H1 (cell line): Measurements from ENCODE around the gene FAM50B.

Experiments used
- CEBPB ChIP-seq: IDR thresholded peaks from 2 replicates; pipeline ENCODE4 v1.6.1; 2012; ENCODE audit warnings: low read depth, low read length
- CREB1 ChIP-seq: IDR thresholded peaks from 2 replicates; pipeline ENCODE4 v1.6.1; 2012; ENCODE audit warnings: inconsistent platforms
- CTCF ChIP-seq, 3 experiments: IDR thresholded peaks; 1 replicate in 2 of 3; 2 replicates in 1 of 3; pipeline versions ENCODE4 v1.5.1 to v1.6.1; 2011; ENCODE audit warnings: low read length in 3 of 3, mild to moderate bottlenecking in 3 of 3, inconsistent platforms in 2 of 3, low read depth in 1 of 3, moderate library complexity in 1 of 3; ENCODE audit not compliant: insufficient read depth in 1 of 3; ENCODE audit errors: control extremely low read depth in 1 of 3
- EZH2 ChIP-seq: fragments of 200-600 bp; sonication (generic); IDR thresholded peaks from 2 replicates; pipeline ENCODE4 v1.7.1; 2012; ENCODE audit warnings: low read depth, mild to moderate bottlenecking, moderate library complexity, low read length, inconsistent platforms; ENCODE audit not compliant: severe bottlenecking
- HDAC2 ChIP-seq, 2 experiments: fragments of 300-600 bp in 1 of 2; sonication (generic) in 1 of 2; IDR thresholded peaks; 2 replicates each; pipeline ENCODE4 v1.6.1; 2011 to 2012; ENCODE audit warnings: low read depth in 2 of 2, low read length in 2 of 2, mild to moderate bottlenecking in 2 of 2, moderate library complexity in 2 of 2, borderline replicate concordance in 1 of 2, inconsistent platforms in 1 of 2
- SUZ12 ChIP-seq: fragments of 200-600 bp; sonication (generic); IDR thresholded peaks from 2 replicates; pipeline ENCODE4 v1.6.1; 2012; ENCODE audit warnings: mild to moderate bottlenecking, inconsistent platforms, low read length, moderate library complexity, mixed read lengths
- TAF1 ChIP-seq: IDR thresholded peaks from 2 replicates; pipeline ENCODE4 v1.6.1; 2011; ENCODE audit warnings: mild to moderate bottlenecking, low read depth, low read length

GRCh38 chr6:3875486-3875885 is 26.3 kb downstream of the FAM50B start:
- TF ChIP-seq CTCF (IDR thresholded peaks at IDR 0.05; ENCODE audit: control extremely low read depth in 1 of 3, insufficient read depth in 1 of 3, low read depth in 1 of 3, low read length in 3 of 3) = no peak
- TF ChIP-seq HDAC2 (IDR thresholded peaks at IDR 0.05; ENCODE audit: borderline replicate concordance in 1 of 2, low read depth in 2 of 2, low read length in 2 of 2) = no peak
- no peak for TF ChIP-seq CREB1
- TF ChIP-seq SUZ12 = no peak
- no peak for TF ChIP-seq EZH2
- TF ChIP-seq CEBPB = no peak
- no peak for TF ChIP-seq TAF1
